Measurements from ENCODE around the gene SYNGAP1.
"Not testable (repeated sequence)": the region's sequence is repeated elsewhere in the genome, so short reads cannot be mapped to it uniquely, and the experiment has no call there.

The SYNGAP1 gene

GRCh38 chr6:33373960-33374910, 45.6 kb upstream of the SYNGAP1 start:
- Histone ChIP-seq H3K36me3 (ENCODE audit: low read length) (no peaks in the 10 kb centered on the region), H2AFZ (ENCODE audit: low read depth, low read length, severe bottlenecking) (no peak overlapping the region), H3K79me2 (ENCODE audit: insufficient read depth, low read length) (no peaks in the 10 kb centered on the region), H3K9me3 (ENCODE audit: insufficient read depth, low read length) (no peaks in the 10 kb centered on the region), H3K27ac (ENCODE audit: low read depth, low read length) (no peak overlapping the region), H3K4me3 (ENCODE audit: insufficient read depth, low read length, poor library complexity, severe bottlenecking) (no peak overlapping the region), H3K27me3 (ENCODE audit: low read length) (no peaks in the 10 kb centered on the region), H3F3A (ENCODE audit: insufficient read depth) (no peaks in the 10 kb centered on the region), H4K20me1 (ENCODE audit: low read depth, low read length) (no peaks in the 10 kb centered on the region), H3K9ac (ENCODE audit: low read length) (no peak overlapping the region), H3K4me2 (ENCODE audit: low read depth, low read length, poor library complexity, severe bottlenecking) (no peak overlapping the region), H3K9me2 (replicated peaks; ENCODE audit: insufficient read depth, low read length) (no peaks in the 10 kb centered on the region)
- TF ChIP-seq EZH2phosphoT487 (conservative IDR thresholded peaks at IDR 0.05; ENCODE audit: low read length) (no peak), CTCF (IDR thresholded peaks at IDR 0.05; ENCODE audit: insufficient read depth, low read length, poor library complexity, severe bottlenecking) (no peak)

GRCh38 chr6:33375143-33375671, 44.7 kb upstream of the SYNGAP1 start:
- no peaks in the 10 kb centered on the region for H3F3A ChIP-seq (ENCODE audit: insufficient read depth)
- no peak for TF ChIP-seq EZH2phosphoT487 (conservative IDR thresholded peaks at IDR 0.05; ENCODE audit: low read length)
- TF ChIP-seq CTCF (IDR thresholded peaks at IDR 0.05; ENCODE audit: insufficient read depth, low read length, poor library complexity, severe bottlenecking): no peak
- no peaks in the 10 kb centered on the region for H3K9me3 ChIP-seq (ENCODE audit: insufficient read depth, low read length)
- H3K27ac ChIP-seq (ENCODE audit: low read depth, low read length): no peak overlapping the region
- H3K4me2 ChIP-seq (ENCODE audit: low read depth, low read length, poor library complexity, severe bottlenecking): no peak overlapping the region
- H3K4me3 ChIP-seq (ENCODE audit: insufficient read depth, low read length, poor library complexity, severe bottlenecking): no peak overlapping the region
- H2AFZ ChIP-seq (ENCODE audit: low read depth, low read length, severe bottlenecking): no peak overlapping the region
- H4K20me1 ChIP-seq (ENCODE audit: low read depth, low read length): no peaks in the 10 kb centered on the region
- no peaks in the 10 kb centered on the region for H3K9me2 ChIP-seq (replicated peaks; ENCODE audit: insufficient read depth, low read length)
- H3K27me3 ChIP-seq (ENCODE audit: low read length): no peaks in the 10 kb centered on the region
- no peaks in the 10 kb centered on the region for H3K36me3 ChIP-seq (ENCODE audit: low read length)
- H3K79me2 ChIP-seq (ENCODE audit: insufficient read depth, low read length): no peaks in the 10 kb centered on the region
- no peak overlapping the region for H3K9ac ChIP-seq (ENCODE audit: low read length)

GRCh38 chr6:33377171-33377570, 42.7 kb upstream of the SYNGAP1 start:
- TF ChIP-seq EZH2phosphoT487 (conservative IDR thresholded peaks at IDR 0.05; ENCODE audit: low read length): no peak
- TF ChIP-seq CTCF (IDR thresholded peaks at IDR 0.05; ENCODE audit: insufficient read depth, low read length, poor library complexity, severe bottlenecking): no peak
- H2AFZ ChIP-seq (ENCODE audit: low read depth, low read length, severe bottlenecking): no peak overlapping the region
- no peak overlapping the region for H3K27ac ChIP-seq (ENCODE audit: low read depth, low read length)

GRCh38 chr6:33379184-33379583, 40.7 kb upstream of the SYNGAP1 start:
- H3K79me2 ChIP-seq (ENCODE audit: insufficient read depth, low read length); H3K9ac ChIP-seq (ENCODE audit: low read length); H4K20me1 ChIP-seq (ENCODE audit: low read depth, low read length); H3K36me3 ChIP-seq (ENCODE audit: low read length); H3K27me3 ChIP-seq (ENCODE audit: low read length); H3K27ac ChIP-seq (ENCODE audit: low read depth, low read length); H3K4me2 ChIP-seq (ENCODE audit: low read depth, low read length, poor library complexity, severe bottlenecking); H3F3A ChIP-seq (ENCODE audit: insufficient read depth); H3K9me2 ChIP-seq (replicated peaks; ENCODE audit: insufficient read depth, low read length); H2AFZ ChIP-seq (ENCODE audit: low read depth, low read length, severe bottlenecking); H3K9me3 ChIP-seq (ENCODE audit: insufficient read depth, low read length); H3K4me3 ChIP-seq (ENCODE audit: insufficient read depth, low read length, poor library complexity, severe bottlenecking): not testable (repeated sequence)

More at GRCh38 chr6:33377171-33377570, 42.7 kb upstream of the SYNGAP1 start:
- no peaks in the 10 kb centered on the region for H3K9me3 ChIP-seq (ENCODE audit: insufficient read depth, low read length)
- H3K36me3 ChIP-seq (ENCODE audit: low read length): no peaks in the 10 kb centered on the region
- no peaks in the 10 kb centered on the region for H3K79me2 ChIP-seq (ENCODE audit: insufficient read depth, low read length)
- no peak overlapping the region for H3K4me2 ChIP-seq (ENCODE audit: low read depth, low read length, poor library complexity, severe bottlenecking)
- H3K9me2 ChIP-seq (replicated peaks; ENCODE audit: insufficient read depth, low read length): no peaks in the 10 kb centered on the region
- no peaks in the 10 kb centered on the region for H3F3A ChIP-seq (ENCODE audit: insufficient read depth)
- no peaks in the 10 kb centered on the region for H3K27me3 ChIP-seq (ENCODE audit: low read length)
- H3K4me3 ChIP-seq (ENCODE audit: insufficient read depth, low read length, poor library complexity, severe bottlenecking): no peak overlapping the region
- no peaks in the 10 kb centered on the region for H4K20me1 ChIP-seq (ENCODE audit: low read depth, low read length)
- H3K9ac ChIP-seq (ENCODE audit: low read length): no peak overlapping the region
